ENCODE data around the gene CYP2D6. TPM values are rescaled to one million over a fixed set of nuclear protein-coding genes. Genes with fewer than 3 reads are reported as not detected.

CYP2D6 gene
- total RNA-seq, 1 donor from 2014 or later: 0.53 TPM

DNA sequence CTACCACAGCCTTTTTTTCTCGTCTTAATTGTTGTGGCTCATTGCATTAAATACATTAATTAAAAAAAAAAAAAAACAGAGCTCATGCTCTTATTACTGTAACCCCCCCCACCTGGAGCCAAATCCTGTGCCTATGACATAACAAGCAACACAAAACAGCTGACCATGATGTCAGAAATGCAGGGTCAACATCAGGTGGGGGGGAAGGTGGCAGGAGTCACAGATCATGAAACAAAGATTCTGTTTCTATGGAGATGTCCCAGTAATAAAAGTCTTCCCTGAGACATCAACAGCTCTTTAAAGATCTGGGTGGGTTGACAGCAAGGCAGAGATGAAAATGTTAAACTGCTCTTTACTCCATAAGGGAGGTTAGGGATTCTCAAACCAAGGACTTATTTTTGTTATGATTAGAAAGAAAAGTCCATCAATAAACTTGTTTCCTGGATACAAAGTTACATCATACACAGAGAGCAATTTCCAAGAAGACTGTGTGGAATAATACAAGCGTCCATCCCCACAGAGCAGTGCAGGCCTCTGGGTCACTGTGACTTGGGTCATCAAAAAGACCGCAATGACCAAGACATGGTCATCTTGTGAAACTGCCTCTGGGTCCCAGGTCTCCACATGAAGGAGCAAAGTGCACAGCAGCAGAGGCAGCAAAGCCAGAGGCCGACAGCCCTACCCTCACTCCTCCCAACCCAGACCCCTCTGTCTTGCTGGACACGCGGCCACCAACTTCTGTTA, 42.7 kb upstream of the CYP2D6 start:
- H3K9me3 ChIP-seq: no peaks in the 10 kb centered on the region
- H3K27ac ChIP-seq: no peak overlapping the region
- H3K4me1 ChIP-seq: peaks cover 0 to 3% of the 10 kb centered on the region in 2 donors
- H3K27me3 ChIP-seq: no peaks in the 10 kb centered on the region
- peak in 1 of 2 donors; percentile 37 for DNase-seq (ENCODE audit: low spot score in 2 of 2)
- TF ChIP-seq, protein P1, sequence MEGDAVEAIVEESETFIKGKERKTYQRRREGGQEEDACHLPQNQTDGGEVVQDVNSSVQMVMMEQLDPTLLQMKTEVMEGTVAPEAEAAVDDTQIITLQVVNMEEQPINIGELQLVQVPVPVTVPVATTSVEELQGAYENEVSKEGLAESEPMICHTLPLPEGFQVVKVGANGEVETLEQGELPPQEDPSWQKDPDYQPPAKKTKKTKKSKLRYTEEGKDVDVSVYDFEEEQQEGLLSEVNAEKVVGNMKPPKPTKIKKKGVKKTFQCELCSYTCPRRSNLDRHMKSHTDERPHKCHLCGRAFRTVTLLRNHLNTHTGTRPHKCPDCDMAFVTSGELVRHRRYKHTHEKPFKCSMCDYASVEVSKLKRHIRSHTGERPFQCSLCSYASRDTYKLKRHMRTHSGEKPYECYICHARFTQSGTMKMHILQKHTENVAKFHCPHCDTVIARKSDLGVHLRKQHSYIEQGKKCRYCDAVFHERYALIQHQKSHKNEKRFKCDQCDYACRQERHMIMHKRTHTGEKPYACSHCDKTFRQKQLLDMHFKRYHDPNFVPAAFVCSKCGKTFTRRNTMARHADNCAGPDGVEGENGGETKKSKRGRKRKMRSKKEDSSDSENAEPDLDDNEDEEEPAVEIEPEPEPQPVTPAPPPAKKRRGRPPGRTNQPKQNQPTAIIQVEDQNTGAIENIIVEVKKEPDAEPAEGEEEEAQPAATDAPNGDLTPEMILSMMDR (IDR thresholded peaks at IDR 0.05): no peak
- intact Hi-C loops (cut with DNase I): no loop called here
- H3K36me3 ChIP-seq: peaks cover 2 to 28% of the 10 kb centered on the region in 2 donors
- H3K4me3 ChIP-seq: no peak overlapping the region

DNA sequence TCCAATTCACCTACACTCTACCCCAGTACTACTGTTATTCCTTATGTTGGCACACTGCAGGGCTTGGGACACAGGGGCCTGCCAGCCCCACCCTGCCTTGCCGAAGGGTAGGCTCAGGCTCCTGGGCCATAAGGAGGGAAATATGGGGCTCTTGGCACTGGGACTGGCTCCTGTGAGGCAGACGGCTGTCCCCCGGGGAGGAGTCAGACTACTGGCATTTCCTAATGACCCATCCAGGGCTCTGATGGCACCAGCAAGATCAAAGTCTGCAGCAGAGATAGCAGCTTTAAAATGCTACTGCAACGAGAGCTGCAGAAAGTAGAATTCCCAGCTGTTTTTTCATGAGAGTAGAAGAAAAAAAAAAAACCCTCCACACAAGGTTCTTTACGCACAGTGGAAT, 42.2 kb upstream of the CYP2D6 start:
- peak in 1 of 2 donors; percentile 54 for DNase-seq (ENCODE audit: low spot score in 2 of 2)
- H3K36me3 ChIP-seq: peaks cover 5 to 27% of the 10 kb centered on the region in 2 donors
- TF ChIP-seq, protein P1 (IDR thresholded peaks at IDR 0.05): no peak
- intact Hi-C loops (cut with DNase I): no loop called here
- H3K4me3 ChIP-seq: no peak overlapping the region
- peaks cover 0 to 3% of the 10 kb centered on the region in 2 donors for H3K4me1 ChIP-seq
- no peaks in the 10 kb centered on the region for H3K9me3 ChIP-seq
- no peaks in the 10 kb centered on the region for H3K27me3 ChIP-seq
- no peak overlapping the region for H3K27ac ChIP-seq

DNA sequence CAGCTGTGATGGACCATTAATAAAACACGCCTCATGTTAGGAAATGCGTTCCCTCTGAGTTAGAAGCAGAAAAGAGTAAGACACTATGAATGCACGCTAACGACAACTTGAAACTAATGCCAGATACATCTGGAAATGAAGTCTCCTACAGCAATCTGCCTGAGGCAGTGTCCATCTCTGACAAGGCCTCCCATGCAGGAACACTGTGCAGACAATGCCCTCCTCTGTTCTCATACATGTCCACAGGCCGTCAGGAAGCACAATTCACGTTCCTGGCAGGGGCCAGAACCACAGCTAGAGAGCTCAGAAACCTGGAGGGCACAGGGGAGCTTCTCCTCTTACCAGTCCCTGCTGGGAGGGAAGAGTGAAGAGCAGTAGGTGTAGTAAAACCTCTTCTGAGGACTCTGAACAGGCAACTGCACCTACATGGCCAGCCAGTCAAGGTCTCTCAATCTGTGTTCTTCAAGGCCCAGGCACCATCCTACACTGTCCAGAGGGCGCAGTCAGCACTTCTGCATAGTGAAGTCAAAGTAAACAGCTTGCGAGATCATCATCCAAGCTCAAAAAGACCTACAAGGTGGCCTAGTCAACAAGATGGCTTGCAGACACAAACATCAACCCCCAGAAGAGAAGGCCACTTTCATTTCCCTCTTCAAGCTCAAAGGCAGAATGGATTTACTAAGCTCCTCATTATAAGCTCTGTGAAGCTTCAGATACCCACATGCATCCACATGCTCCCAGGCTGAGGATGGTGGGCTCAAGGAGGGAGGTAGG, 41.5 kb upstream of the CYP2D6 start:
- intact Hi-C loops (cut with DNase I): no loop called here

DNA sequence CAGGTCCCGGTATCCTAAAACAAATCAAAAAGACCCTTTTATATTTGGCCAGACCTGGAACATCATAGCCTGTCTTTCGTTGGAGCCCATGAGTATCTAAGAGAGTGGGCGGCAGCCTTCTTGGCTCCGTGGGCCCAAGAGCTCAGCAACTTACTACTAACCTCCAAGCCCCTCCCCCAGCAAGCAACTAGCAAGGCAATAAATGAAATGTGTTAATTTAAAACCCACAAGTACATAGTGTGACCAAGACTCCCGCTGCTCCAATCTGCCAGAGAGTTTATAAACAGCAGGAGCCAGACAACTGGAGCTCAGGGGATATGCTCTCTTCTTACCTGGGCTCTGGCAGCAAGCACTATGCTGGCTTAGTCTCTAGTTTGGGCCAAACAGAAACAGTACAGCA, 40.8 kb upstream of the CYP2D6 start:
- H3K9me3 ChIP-seq: no peaks in the 10 kb centered on the region
- intact Hi-C loops (cut with DNase I): no loop called here
- no peak overlapping the region for H3K27ac ChIP-seq
- H3K4me1 ChIP-seq: peaks cover 0 to 3% of the 10 kb centered on the region in 2 donors
- DNase-seq (ENCODE audit: low spot score in 2 of 2): no peak
- peaks cover 5 to 24% of the 10 kb centered on the region in 2 donors for H3K36me3 ChIP-seq
- no peaks in the 10 kb centered on the region for H3K27me3 ChIP-seq
- no peak overlapping the region for H3K4me3 ChIP-seq
- TF ChIP-seq, protein P1 (IDR thresholded peaks at IDR 0.05): no peak

More for the DNA sequence above, 41.5 kb upstream of the CYP2D6 start:
- DNase-seq (ENCODE audit: low spot score in 2 of 2): no peak
- peaks cover 0 to 3% of the 10 kb centered on the region in 2 donors for H3K4me1 ChIP-seq
- H3K27ac ChIP-seq: no peak overlapping the region
- no peaks in the 10 kb centered on the region for H3K27me3 ChIP-seq
- H3K9me3 ChIP-seq: no peaks in the 10 kb centered on the region
- no peak overlapping the region for H3K4me3 ChIP-seq
- TF ChIP-seq, protein P1 (IDR thresholded peaks at IDR 0.05): no peak
- peaks cover 5 to 25% of the 10 kb centered on the region in 2 donors for H3K36me3 ChIP-seq

DNA sequence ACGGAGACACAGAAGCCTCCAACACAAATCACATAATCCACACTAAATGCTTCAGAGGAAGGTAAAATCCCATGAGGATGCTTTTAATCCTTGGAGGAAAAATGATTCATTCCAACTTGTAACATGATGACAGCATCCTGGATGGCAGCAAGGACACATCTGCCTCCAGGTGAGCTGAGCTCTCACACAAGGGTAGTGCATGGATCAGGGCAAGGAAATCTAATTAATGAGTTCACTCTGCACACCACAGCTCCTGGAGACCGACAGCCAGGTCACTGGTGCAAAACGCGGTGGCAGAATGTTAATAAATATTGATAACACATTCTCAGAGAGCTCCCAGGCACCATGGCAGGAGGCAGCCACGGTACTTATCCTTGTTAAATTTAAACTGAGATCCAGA, 40.3 kb upstream of the CYP2D6 start:
- Histone ChIP-seq H3K36me3 (peaks cover 5 to 19% of the 10 kb centered on the region in 2 donors), H3K4me3 (no peak overlapping the region), H3K27me3 (no peaks in the 10 kb centered on the region), H3K4me1 (peaks cover 0 to 3% of the 10 kb centered on the region in 2 donors), H3K9me3 (no peaks in the 10 kb centered on the region), H3K27ac (no peak overlapping the region)
- intact Hi-C loops (cut with DNase I): no loop called here
- no peak for DNase-seq (ENCODE audit: low spot score in 2 of 2)
- TF ChIP-seq, protein P1 (IDR thresholded peaks at IDR 0.05): no peak
